Astrocyte (in vitro differentiated cells and primary cell): ENCODE measurements around the gene LAIR2.

Source experiments
- EZH2 ChIP-seq: IDR thresholded peaks from 2 replicates; pipeline ENCODE4 v1.6.1; 2012; ENCODE audit warnings: mild to moderate bottlenecking, low read length, inconsistent platforms; ENCODE audit not compliant: insufficient read depth
- TF ChIP-seq, protein P1 (sequence below): IDR thresholded peaks from 2 replicates; pipeline ENCODE4 v1.5.1; 2011; ENCODE audit warnings: low read depth, mild to moderate bottlenecking, inconsistent platforms, low read length, moderate library complexity; ENCODE audit not compliant: insufficient read depth

DNA sequence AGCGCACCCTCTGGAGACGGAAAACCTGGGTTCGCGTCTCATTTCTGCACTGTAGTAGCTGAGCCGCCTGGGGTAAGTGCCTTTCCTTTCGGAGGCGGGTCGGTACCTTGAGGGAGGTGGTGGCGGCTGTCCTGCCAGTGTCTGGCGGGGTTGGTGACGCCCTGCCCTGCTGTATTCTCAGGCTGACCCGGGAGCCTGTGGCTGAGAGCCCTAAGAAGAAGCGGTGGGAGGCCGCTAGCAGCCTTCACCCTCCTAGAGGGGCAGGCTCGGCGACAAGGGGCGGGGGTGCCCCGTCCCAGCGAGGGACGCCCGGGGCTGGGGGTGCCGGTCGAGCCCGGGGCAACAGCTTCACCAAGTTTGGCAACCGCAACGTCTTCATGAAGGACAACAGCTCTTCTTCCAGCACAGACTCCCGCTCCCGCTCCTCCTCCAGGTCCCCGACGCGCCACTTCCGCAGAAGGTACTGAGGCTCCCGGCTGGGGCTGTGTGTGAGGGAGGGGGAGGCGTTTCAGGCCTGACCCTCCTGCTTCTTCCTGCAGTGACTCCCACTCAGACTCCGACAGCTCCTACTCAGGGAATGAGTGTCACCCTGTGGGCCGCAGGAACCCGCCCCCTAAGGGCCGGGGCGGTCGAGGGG is 46.7 kb upstream of the LAIR2 start:
- no peak for TF ChIP-seq EZH2
- TF ChIP-seq, protein P1, sequence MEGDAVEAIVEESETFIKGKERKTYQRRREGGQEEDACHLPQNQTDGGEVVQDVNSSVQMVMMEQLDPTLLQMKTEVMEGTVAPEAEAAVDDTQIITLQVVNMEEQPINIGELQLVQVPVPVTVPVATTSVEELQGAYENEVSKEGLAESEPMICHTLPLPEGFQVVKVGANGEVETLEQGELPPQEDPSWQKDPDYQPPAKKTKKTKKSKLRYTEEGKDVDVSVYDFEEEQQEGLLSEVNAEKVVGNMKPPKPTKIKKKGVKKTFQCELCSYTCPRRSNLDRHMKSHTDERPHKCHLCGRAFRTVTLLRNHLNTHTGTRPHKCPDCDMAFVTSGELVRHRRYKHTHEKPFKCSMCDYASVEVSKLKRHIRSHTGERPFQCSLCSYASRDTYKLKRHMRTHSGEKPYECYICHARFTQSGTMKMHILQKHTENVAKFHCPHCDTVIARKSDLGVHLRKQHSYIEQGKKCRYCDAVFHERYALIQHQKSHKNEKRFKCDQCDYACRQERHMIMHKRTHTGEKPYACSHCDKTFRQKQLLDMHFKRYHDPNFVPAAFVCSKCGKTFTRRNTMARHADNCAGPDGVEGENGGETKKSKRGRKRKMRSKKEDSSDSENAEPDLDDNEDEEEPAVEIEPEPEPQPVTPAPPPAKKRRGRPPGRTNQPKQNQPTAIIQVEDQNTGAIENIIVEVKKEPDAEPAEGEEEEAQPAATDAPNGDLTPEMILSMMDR = no peak
